GM12878 (cell line): Measurements from ENCODE around the gene TSC22D3. TPM values are rescaled to one million over a fixed set of nuclear protein-coding genes. Genes with fewer than 3 reads are reported as not detected.

Experiments used
- ATAC-seq: fragments of 200-7000 bp; cut with Tn5 transposase; 3 replicates; pipeline ENCODE4 v1.9.1; 2020; ENCODE audit warnings: mild to moderate bottlenecking, moderate library complexity
- BruUV-seq: library from RNA; stranded (reverse); fragments of 400-500 nt; replicated peaks from 2 replicates; lab custom pipeline; 2021; lab: Mats Ljungman, UMichigan
- CTCF ChIA-PET: fragments of 300-600 bp; sonication (Branson Sonifier 250); formaldehyde crosslinking; extraction: SDS; loops from one replicate; lab custom pipeline; 2021; ENCODE audit warnings: inconsistent platforms; lab: Yijun Ruan, JAX
- POLR2A ChIA-PET: fragments of 350-600 bp; formaldehyde crosslinking; extraction: SDS; loops from one replicate; lab custom pipeline; 2021; ENCODE audit warnings: inconsistent platforms; lab: Charles Lee
- RAD21 ChIA-PET: fragments of 300-600 bp; sonication (Branson Sonifier 250); formaldehyde crosslinking; loops from one replicate; lab custom pipeline; 2023; ENCODE audit warnings: antibody characterized with exemption; ENCODE audit not compliant: unreplicated experiment; lab: Charles Lee
- SMC1A ChIA-PET: fragments of 300-600 bp; sonication (Branson Sonifier 250); formaldehyde crosslinking; loops from one replicate; lab custom pipeline; 2023; ENCODE audit not compliant: unreplicated experiment, uncharacterized antibody; lab: Charles Lee
- DNase-seq: peaks from one replicate; pipeline ENCODE4 v3.0.0-alpha.2; 2011; ENCODE audit warnings: low read depth, low spot score
- FAIRE-seq: peaks from 3 replicates; lab custom pipeline; 2011; peaks lifted over from hg19 to GRCh38; lab: Jason Lieb, UNC
- H2AFZ ChIP-seq: 2 replicates; pipeline ENCODE4 v1.6.0; 2011; ENCODE audit warnings: low read depth, low read length, control low read depth; ENCODE audit not compliant: control insufficient read depth
- H3K27ac ChIP-seq: 2 replicates; pipeline ENCODE4 v1.5.1; 2011; ENCODE audit warnings: control low read depth; ENCODE audit not compliant: control insufficient read depth, insufficient read depth
- H3K27me3 ChIP-seq, 2 experiments: replicated peaks in 1 of 2; 2 replicates each; pipeline versions ENCODE4 v1.6.0 to v1.6.1; 2011; ENCODE audit warnings: low read length in 1 of 2; ENCODE audit not compliant: control insufficient read depth in 2 of 2, insufficient read depth in 2 of 2
- H3K36me3 ChIP-seq, 2 experiments: 2 replicates each; pipeline ENCODE4 v1.5.1; 2011; ENCODE audit warnings: low read length in 1 of 2; ENCODE audit not compliant: control insufficient read depth in 2 of 2, insufficient read depth in 2 of 2
- H3K4me1 ChIP-seq: 2 replicates; pipeline ENCODE4 v1.6.1; 2011; ENCODE audit warnings: mild to moderate bottlenecking, low read length, moderate library complexity, mixed read lengths; ENCODE audit not compliant: control insufficient read depth, insufficient read depth
- H3K4me2 ChIP-seq: 2 replicates; pipeline ENCODE4 v1.6.0; 2011; ENCODE audit warnings: control low read depth; ENCODE audit not compliant: control insufficient read depth, insufficient read depth
- H3K4me3 ChIP-seq: fragments of 200-600 bp; sonication (generic); 2 replicates; pipeline ENCODE4 v1.5.1; 2016
- H3K79me2 ChIP-seq: 2 replicates; pipeline ENCODE4 v1.6.0; 2011; ENCODE audit warnings: low read length; ENCODE audit not compliant: control insufficient read depth, insufficient read depth
- H3K9ac ChIP-seq: 2 replicates; pipeline ENCODE4 v1.8.0; 2011; ENCODE audit warnings: low read length, control low read depth, mixed read lengths; ENCODE audit not compliant: control insufficient read depth, insufficient read depth
- H3K9me3 ChIP-seq: replicated peaks from 3 replicates; pipeline ENCODE4 v1.5.1; 2011; ENCODE audit warnings: mild to moderate bottlenecking, low read length; ENCODE audit not compliant: control insufficient read depth, insufficient read depth
- H4K20me1 ChIP-seq: 2 replicates; pipeline ENCODE4 v1.6.0; 2011; ENCODE audit not compliant: control insufficient read depth, insufficient read depth
- WGBS: methylation state at CpG from one replicate; pipeline ENCODE4 v1.1.6; 2016; ENCODE audit warnings: low lambda C conversion rate; ENCODE audit not compliant: insufficient replicate concordance, insufficient coverage; ENCODE audit errors: missing lambda C conversion rate; 5-methylcytosine and 5-hydroxymethylcytosine counted together
- in situ Hi-C: fragments of 300-500 bp; cut with MboI; formaldehyde crosslinking; loops from 9 replicates; pipeline ENCODE4 v1.14.3; 2018; ENCODE audit warnings: mixed read lengths
- intact Hi-C: fragments of 100-400 bp; cut with micrococcal nuclease; formaldehyde crosslinking; loops from one replicate; pipeline ENCODE4 v1.14.2; 2022; ENCODE audit not compliant: unreplicated experiment
- polyA plus RNA-seq, 11 experiments: library from polyadenylated mRNA; depleted of rRNA in 4 of 11; unstranded in 6 of 11; stranded (reverse) in 5 of 11; fragments of >200 nt; fragmentation: Nextera tagmentation in 4 of 11; fragmentation: Illumina TruSeq in 1 of 11; extraction: Ambion mirVana in 4 of 11; extraction: Trizol in 1 of 11; gene quantifications; 1 replicate in 1 of 11; 2 replicates in 10 of 11; pipeline versions ENCODE4 v1.2.1 to v1.2.3, GENCODE V29; 2011 to 2016; ENCODE audit warnings: inconsistent platforms in 2 of 11, missing spikeins in 2 of 11, low read depth in 1 of 11
- total RNA-seq, 4 experiments: library from RNA; depleted of rRNA in 3 of 4; stranded (reverse); fragments of >200 nt in 3 of 4; fragmentation: Illumina TruSeq in 1 of 4; extraction: Trizol in 1 of 4; gene quantifications; 2 replicates each; pipeline versions ENCODE4 v1.2.1 to v1.2.3, GENCODE V29; 2013 to 2021
- TF ChIP-seq, protein P1 (sequence below): fragments of 450-650 bp; conservative IDR thresholded peaks from 2 replicates; pipeline ENCODE4 v1.6.1; 2017; ENCODE audit warnings: mild to moderate bottlenecking, moderate library complexity

Gene TSC22D3
- total and polyA plus RNA-seq, 10 of the 15 experiments (the other 5 are each of a cell fraction or from before 2014, with no cell fraction given) = 4.6 to 122 (median 16.1) TPM

DNA sequence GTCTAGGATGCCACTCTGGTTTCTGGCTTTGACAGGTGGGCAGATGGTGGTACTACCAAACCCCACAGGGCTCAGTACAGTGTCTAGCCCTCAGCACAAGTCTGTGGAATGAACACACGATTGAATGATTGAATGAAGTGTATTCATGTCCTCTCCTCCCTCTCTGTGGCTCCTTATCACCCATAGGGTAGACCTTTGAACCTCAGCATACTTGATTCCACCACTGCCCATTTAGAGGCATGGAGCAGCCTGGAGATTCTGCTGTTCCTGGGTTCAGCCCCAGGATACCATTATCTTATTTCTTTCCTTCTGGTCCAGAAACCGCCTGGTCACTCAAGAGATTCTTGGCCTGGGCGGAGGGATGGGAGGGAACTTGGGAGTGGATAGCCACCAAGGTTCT is 93.3 kb downstream of the TSC22D3 start:
- peaks cover 27% of the 10 kb centered on the region for H3K4me1 ChIP-seq
- ChIA-PET SMC1A (interaction anchor here (5.9 kb wide), 1 partner anchor 34 kb away, joined by 42 read pairs; no protein-coding TSS in a partner anchor), POLR2A (interaction anchor here (10.5 kb wide), 1 partner anchor 32 kb away, joined by 287 read pairs; no protein-coding TSS in a partner anchor), RAD21 (no interaction called here), CTCF (interaction anchor here (1.8 kb wide), 1 partner anchor 29 kb away, joined by 5 read pairs; no protein-coding TSS in a partner anchor)
- H2AFZ ChIP-seq = no peak overlapping the region
- intact Hi-C loops (no loop called here), in situ Hi-C loops (no loop called here)
- H3K27ac ChIP-seq = no peak overlapping the region
- H3K9ac ChIP-seq = no peak overlapping the region
- DNase-seq (no peak), ATAC-seq (no peak), FAIRE-seq (no peak)
- WGBS = 25% methylated on average over 3 of the region's 3 CpGs
- BruUV-seq = no TSS peak
- no peaks in the 10 kb centered on the region; a peak in 1 of 4 replicates for H3K27me3 ChIP-seq
- TF ChIP-seq, protein P1, sequence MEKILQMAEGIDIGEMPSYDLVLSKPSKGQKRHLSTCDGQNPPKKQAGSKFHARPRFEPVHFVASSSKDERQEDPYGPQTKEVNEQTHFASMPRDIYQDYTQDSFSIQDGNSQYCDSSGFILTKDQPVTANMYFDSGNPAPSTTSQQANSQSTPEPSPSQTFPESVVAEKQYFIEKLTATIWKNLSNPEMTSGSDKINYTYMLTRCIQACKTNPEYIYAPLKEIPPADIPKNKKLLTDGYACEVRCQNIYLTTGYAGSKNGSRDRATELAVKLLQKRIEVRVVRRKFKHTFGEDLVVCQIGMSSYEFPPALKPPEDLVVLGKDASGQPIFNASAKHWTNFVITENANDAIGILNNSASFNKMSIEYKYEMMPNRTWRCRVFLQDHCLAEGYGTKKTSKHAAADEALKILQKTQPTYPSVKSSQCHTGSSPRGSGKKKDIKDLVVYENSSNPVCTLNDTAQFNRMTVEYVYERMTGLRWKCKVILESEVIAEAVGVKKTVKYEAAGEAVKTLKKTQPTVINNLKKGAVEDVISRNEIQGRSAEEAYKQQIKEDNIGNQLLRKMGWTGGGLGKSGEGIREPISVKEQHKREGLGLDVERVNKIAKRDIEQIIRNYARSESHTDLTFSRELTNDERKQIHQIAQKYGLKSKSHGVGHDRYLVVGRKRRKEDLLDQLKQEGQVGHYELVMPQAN = no peak
- no peak overlapping the region for H3K4me2 ChIP-seq
- no peak overlapping the region for H3K4me3 ChIP-seq
- no peaks in the 10 kb centered on the region for H3K9me3 ChIP-seq
- H4K20me1 ChIP-seq = no peaks in the 10 kb centered on the region
- no peaks in the 10 kb centered on the region for H3K36me3 ChIP-seq
- no peaks in the 10 kb centered on the region for H3K79me2 ChIP-seq
